Adrenal gland (tissue), 5 donors: ENCODE results near the gene ATP6V0D1.

Experiments used
- CTCF ChIP-seq, 6 experiments: fragments of 450-650 bp in 4 of 6; fragments of 200-600 bp in 2 of 6; sonication (generic) in 1 of 6; IDR thresholded peaks; 1 replicate in 5 of 6; 2 replicates in 1 of 6; pipeline versions ENCODE4 v1.5.1 to v1.8.0; 2016 to 2021; ENCODE audit warnings: antibody characterized with exemption in 6 of 6, mild to moderate bottlenecking in 2 of 6, moderate library complexity in 1 of 6
- POLR2A ChIP-seq, 2 donors: fragments of 450-650 bp; IDR thresholded peaks; one replicate each; pipeline ENCODE4 v1.6.1; 2017; ENCODE audit warnings: antibody characterized with exemption in 2 of 2, mild to moderate bottlenecking in 2 of 2, moderate library complexity in 1 of 2
- donor health status: DM: no; HTN: no; CAD: no.

GRCh38 chr16:67528870-67529581 lies 48.1 kb upstream of the ATP6V0D1 start:
- no peak for TF ChIP-seq CTCF (IDR thresholded peaks at IDR 0.05)
- TF ChIP-seq POLR2A (IDR thresholded peaks at IDR 0.05), result peak; percentile 17 to 55
